ENCODE results near the gene NCBP3. TPM values are rescaled to one million over a fixed set of nuclear protein-coding genes. Genes with fewer than 3 reads are reported as not detected.

The NCBP3 gene
- total and polyA plus RNA-seq, 8 donors, result 7.6 to 40.6 (median 23.6) TPM

GRCh38 chr17:3894188-3894587 is 48.1 kb upstream of the NCBP3 start:
- TF ChIP-seq POLR2AphosphoS5 (IDR thresholded peaks at IDR 0.05) (no peak), EP300 (IDR thresholded peaks at IDR 0.05) (no peak), POLR2A (IDR thresholded peaks at IDR 0.05) (no peak)
- TF ChIP-seq, protein P1, sequence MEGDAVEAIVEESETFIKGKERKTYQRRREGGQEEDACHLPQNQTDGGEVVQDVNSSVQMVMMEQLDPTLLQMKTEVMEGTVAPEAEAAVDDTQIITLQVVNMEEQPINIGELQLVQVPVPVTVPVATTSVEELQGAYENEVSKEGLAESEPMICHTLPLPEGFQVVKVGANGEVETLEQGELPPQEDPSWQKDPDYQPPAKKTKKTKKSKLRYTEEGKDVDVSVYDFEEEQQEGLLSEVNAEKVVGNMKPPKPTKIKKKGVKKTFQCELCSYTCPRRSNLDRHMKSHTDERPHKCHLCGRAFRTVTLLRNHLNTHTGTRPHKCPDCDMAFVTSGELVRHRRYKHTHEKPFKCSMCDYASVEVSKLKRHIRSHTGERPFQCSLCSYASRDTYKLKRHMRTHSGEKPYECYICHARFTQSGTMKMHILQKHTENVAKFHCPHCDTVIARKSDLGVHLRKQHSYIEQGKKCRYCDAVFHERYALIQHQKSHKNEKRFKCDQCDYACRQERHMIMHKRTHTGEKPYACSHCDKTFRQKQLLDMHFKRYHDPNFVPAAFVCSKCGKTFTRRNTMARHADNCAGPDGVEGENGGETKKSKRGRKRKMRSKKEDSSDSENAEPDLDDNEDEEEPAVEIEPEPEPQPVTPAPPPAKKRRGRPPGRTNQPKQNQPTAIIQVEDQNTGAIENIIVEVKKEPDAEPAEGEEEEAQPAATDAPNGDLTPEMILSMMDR (IDR thresholded peaks at IDR 0.05), result no peak
- no peaks in the 10 kb centered on the region for H3K36me3 ChIP-seq
- H3K9me3 ChIP-seq, result no peaks in the 10 kb centered on the region
- WGBS, 5 donors, result 67 to 87% (median 79%) methylated on average over 5 of the region's 5 CpGs
- DNase-seq, result no peak
- peak overlapping the region; percentile 37 to 88 (median 87) for H3K27ac ChIP-seq
- intact Hi-C loops (cut with DNase I; ENCODE audit: low total_unique reads), result no loop called here
- H3K4me3 ChIP-seq, result no peak overlapping the region
- peaks cover 55 to 66% (median 64%) of the 10 kb centered on the region in 4 donors for H3K4me1 ChIP-seq
- no peaks in the 10 kb centered on the region for H3K27me3 ChIP-seq

GRCh38 chr17:3893720-3894116 is 47.7 kb upstream of the NCBP3 start:
- Histone ChIP-seq H3K27ac (peak overlapping the region; percentile 82 to 88 (median 87)), H3K27me3 (no peaks in the 10 kb centered on the region), H3K4me3 (peak overlapping the region in 3 of 4 donors; percentile 67 to 92 (median 69)), H3K4me1 (peaks cover 60 to 71% (median 69%) of the 10 kb centered on the region in 4 donors), H3K36me3 (no peaks in the 10 kb centered on the region), H3K9me3 (no peaks in the 10 kb centered on the region)
- TF ChIP-seq, protein P1 (IDR thresholded peaks at IDR 0.05), result no peak
- TF ChIP-seq EP300 (IDR thresholded peaks at IDR 0.05) (no peak), POLR2AphosphoS5 (IDR thresholded peaks at IDR 0.05) (no peak), POLR2A (IDR thresholded peaks at IDR 0.05) (no peak)
- DNase-seq, result no peak
- 69 to 79% (median 77%) methylated on average over 7 of the region's 7 CpGs for WGBS, 5 donors
- intact Hi-C loops (cut with DNase I; ENCODE audit: low total_unique reads), result no loop called here

DNA sequence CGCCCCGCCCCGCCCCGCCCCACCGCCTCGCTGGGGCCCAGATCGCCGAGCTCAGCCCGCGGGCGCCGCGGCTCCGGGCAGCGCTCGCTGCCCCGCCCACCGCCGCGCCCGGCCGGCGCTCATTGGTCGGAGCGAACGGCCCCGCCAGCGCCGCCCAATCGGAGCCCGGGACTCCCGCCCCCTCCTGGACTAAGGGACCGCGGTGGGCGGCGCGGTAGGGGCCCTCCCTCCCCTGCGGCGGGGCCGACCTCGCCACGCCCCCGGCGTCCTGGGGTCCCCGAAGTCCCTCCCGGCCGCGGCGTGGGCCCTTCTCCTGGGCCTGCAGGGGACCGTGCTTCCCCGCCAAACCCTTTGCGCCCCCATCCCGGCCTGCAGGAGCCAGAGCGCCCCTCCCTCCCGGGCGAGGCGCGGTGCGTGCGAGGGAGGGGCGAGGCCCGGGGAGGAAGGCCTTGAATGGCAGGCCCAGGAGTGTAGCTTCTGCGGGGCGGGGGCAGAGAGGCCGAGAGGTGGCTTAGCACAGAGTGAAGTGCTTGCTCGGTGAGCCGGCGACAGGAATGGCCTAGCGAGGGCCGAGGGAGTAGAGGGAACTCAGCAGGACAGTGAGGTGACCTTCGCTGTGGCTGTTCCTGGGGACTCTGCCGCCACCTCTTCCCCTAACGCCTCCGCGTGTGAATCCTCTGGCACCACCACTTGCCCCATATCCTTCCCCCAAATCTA is 47.1 kb upstream of the NCBP3 start, which contains the start of gene CAMKK1:
TSS of gene CAMKK1 (minus strand) at position 51 of the 717 bp plus-strand sequence. CDS start 7,366 bp downstream, outside the sequence.
- intact Hi-C loops (cut with DNase I; ENCODE audit: low total_unique reads), result no loop called here
- peaks cover 66 to 76% (median 75%) of the 10 kb centered on the region in 4 donors for H3K4me1 ChIP-seq

More for the DNA sequence above, 47.1 kb upstream of the NCBP3 start, which contains the start of gene CAMKK1:
- Histone ChIP-seq H3K9me3 (no peaks in the 10 kb centered on the region), H3K27me3 (no peaks in the 10 kb centered on the region), H3K36me3 (no peaks in the 10 kb centered on the region), H3K4me3 (peak within 1 kb of the TSS; percentile 67 to 92 (median 70)), H3K27ac (peak within 1 kb of the TSS; percentile 82 to 88 (median 87))
- TF ChIP-seq POLR2AphosphoS5 (IDR thresholded peaks at IDR 0.05), result peak in 1 of 3 donors; percentile 15
- TF ChIP-seq, protein P1 (IDR thresholded peaks at IDR 0.05), result no peak
- DNase-seq, result peak; percentile 91 to 96
- WGBS, 5 donors, result 3 to 14% (median 6%) methylated on average over 18 to 70 of the region's 75 CpGs
